RWPE2 (cell line): Measurements from ENCODE around the gene CTAG2.

Experiments used
- ATAC-seq: fragments of 200-7000 bp; cut with Tn5 transposase; 3 replicates; pipeline ENCODE4 v1.9.1; 2021; ENCODE audit warnings: low read depth
- DNase-seq: peaks from one replicate; pipeline ENCODE4 v3.0.0-alpha.2; 2020; ENCODE audit warnings: low spot score
- H3K27ac ChIP-seq: fragments of 450-650 bp; 2 replicates; pipeline ENCODE4 v1.5.1; 2017; ENCODE audit warnings: mild to moderate bottlenecking; ENCODE audit not compliant: poor library complexity, severe bottlenecking
- H3K27me3 ChIP-seq: fragments of 250-450 bp; sonication (Bioruptor Pico); 2 replicates; pipeline ENCODE4 v1.5.1; 2021; ENCODE audit warnings: mild to moderate bottlenecking, moderate library complexity; ENCODE audit not compliant: insufficient read depth, poor library complexity, severe bottlenecking
- H3K36me3 ChIP-seq: fragments of 250-450 bp; sonication (Bioruptor Pico); 2 replicates; pipeline ENCODE4 v1.5.1; 2020; ENCODE audit warnings: low read depth, mild to moderate bottlenecking, moderate library complexity
- H3K4me1 ChIP-seq: fragments of 250-450 bp; sonication (Bioruptor Pico); 2 replicates; pipeline ENCODE4 v1.5.1; 2021; ENCODE audit warnings: mild to moderate bottlenecking, moderate library complexity; ENCODE audit not compliant: insufficient read depth, poor library complexity, severe bottlenecking
- H3K4me3 ChIP-seq: fragments of 250-450 bp; sonication (Bioruptor Pico); 2 replicates; pipeline ENCODE4 v1.5.1; 2021; ENCODE audit warnings: mild to moderate bottlenecking, moderate library complexity; ENCODE audit not compliant: severe bottlenecking
- H3K9me3 ChIP-seq: fragments of 250-450 bp; sonication (Bioruptor Pico); 2 replicates; pipeline ENCODE4 v1.5.1; 2021; ENCODE audit warnings: mild to moderate bottlenecking, moderate library complexity; ENCODE audit not compliant: severe bottlenecking
- TF ChIP-seq, protein P1 (sequence below): fragments of 450-650 bp; IDR thresholded peaks from one replicate; pipeline ENCODE4 v1.5.1; 2017; ENCODE audit warnings: mild to moderate bottlenecking, moderate library complexity; ENCODE audit not compliant: poor library complexity, severe bottlenecking

The CTAG2 gene

DNA sequence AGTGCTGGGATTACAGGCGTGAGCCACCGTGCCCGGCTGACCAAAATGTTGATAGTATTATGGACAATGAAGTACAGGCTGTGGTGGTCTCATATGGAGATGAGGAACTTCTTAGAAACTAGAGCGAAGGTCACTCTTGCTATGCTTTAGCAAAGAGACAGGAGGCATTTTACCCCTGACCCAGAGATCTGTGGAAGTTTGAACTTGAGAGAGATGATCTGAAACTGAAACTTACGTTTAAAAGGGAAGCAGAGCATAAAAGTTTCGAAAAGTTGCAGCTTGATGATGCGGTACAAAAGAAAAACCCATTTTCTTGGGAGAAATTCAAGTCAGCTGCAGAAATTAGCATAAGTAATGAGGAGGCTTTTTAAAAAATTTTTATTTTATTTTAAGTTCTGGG lies 8.5 kb upstream of the CTAG2 start:
- Histone ChIP-seq H3K9me3 (no peaks in the 10 kb centered on the region), H3K27ac (no peak overlapping the region), H3K4me1 (no peaks in the 10 kb centered on the region), H3K27me3 (no peaks in the 10 kb centered on the region), H3K4me3 (no peak overlapping the region), H3K36me3 (no peaks in the 10 kb centered on the region)
- TF ChIP-seq, protein P1, sequence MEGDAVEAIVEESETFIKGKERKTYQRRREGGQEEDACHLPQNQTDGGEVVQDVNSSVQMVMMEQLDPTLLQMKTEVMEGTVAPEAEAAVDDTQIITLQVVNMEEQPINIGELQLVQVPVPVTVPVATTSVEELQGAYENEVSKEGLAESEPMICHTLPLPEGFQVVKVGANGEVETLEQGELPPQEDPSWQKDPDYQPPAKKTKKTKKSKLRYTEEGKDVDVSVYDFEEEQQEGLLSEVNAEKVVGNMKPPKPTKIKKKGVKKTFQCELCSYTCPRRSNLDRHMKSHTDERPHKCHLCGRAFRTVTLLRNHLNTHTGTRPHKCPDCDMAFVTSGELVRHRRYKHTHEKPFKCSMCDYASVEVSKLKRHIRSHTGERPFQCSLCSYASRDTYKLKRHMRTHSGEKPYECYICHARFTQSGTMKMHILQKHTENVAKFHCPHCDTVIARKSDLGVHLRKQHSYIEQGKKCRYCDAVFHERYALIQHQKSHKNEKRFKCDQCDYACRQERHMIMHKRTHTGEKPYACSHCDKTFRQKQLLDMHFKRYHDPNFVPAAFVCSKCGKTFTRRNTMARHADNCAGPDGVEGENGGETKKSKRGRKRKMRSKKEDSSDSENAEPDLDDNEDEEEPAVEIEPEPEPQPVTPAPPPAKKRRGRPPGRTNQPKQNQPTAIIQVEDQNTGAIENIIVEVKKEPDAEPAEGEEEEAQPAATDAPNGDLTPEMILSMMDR = no peak
- no peak for DNase-seq
- ATAC-seq = no peak

DNA sequence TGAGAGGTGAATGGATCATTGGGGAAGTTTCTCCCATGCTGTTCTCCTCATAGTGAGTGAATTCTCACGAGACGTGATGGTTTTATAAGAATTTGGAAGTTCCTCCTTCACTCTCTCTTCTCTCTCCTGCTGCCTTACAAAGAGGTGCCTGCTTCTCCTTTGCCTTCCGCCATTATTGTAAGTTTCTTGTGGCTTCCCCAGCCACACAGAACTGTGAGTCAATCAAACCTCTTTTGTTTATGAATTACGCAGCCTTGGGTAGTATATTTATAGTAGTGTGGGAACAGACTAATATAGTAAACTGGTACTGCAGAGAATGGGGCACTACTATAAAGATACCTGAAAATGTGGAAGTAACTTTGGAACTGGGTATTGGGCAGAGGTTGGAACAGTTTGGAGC lies 7.8 kb upstream of the CTAG2 start:
- TF ChIP-seq, protein P1 = no peak
- no peaks in the 10 kb centered on the region for H3K4me1 ChIP-seq
- DNase-seq (no peak), ATAC-seq (no peak)
- H3K27ac ChIP-seq = no peak overlapping the region
- no peaks in the 10 kb centered on the region for H3K9me3 ChIP-seq
- H3K36me3 ChIP-seq = no peaks in the 10 kb centered on the region
- H3K4me3 ChIP-seq = no peak overlapping the region
- H3K27me3 ChIP-seq = no peaks in the 10 kb centered on the region

DNA sequence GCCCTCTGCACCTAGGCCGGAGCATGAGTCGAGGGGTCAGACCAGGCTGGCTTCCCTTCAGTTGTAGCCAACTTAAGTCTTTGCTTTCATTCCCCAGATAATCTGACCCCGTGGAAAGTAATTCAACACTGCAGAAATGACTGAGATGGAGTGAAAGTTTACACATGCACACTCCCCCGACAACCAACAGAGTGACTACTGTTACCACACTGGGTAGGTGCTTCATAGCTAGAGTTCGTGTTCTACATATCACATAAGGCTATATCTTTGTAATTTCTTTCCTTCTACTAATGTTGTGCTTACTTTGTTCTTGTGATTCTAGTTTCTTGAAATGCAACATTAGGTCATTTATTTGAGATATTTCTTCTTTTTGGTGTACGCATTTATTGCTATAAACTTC lies 7.2 kb upstream of the CTAG2 start:
- no peak for ATAC-seq
- no peak overlapping the region for H3K4me3 ChIP-seq
- no peaks in the 10 kb centered on the region for H3K4me1 ChIP-seq
- DNase-seq = no peak
- no peaks in the 10 kb centered on the region for H3K36me3 ChIP-seq
- H3K9me3 ChIP-seq = no peaks in the 10 kb centered on the region
- H3K27ac ChIP-seq = no peak overlapping the region
- no peaks in the 10 kb centered on the region for H3K27me3 ChIP-seq
- TF ChIP-seq, protein P1 = no peak

DNA sequence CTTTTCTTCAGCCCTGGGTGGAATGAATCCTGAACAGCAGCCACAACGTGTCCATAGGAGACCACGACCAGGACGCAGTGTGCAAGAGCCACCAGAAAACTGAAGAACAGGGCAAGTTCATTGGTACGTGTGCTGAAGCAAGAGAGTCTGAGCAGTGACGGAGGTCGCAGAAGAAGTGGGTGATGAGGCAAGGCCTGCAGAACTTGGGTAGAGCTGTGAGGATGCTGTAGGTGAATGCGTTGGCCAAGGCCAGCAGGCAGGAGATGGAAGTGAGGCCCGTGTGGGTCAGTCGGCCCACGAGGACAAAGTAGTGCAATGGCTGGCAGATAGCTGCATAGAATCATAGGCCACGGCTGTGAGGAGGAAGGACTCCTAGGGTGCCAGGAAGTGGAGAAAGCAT lies 5.6 kb upstream of the CTAG2 start:
- Histone ChIP-seq H3K36me3 (no peaks in the 10 kb centered on the region), H3K27me3 (no peaks in the 10 kb centered on the region), H3K27ac (no peak overlapping the region), H3K9me3 (no peaks in the 10 kb centered on the region), H3K4me3 (no peak overlapping the region), H3K4me1 (no peaks in the 10 kb centered on the region)
- DNase-seq (no peak), ATAC-seq (no peak)
- TF ChIP-seq, protein P1 = no peak

DNA sequence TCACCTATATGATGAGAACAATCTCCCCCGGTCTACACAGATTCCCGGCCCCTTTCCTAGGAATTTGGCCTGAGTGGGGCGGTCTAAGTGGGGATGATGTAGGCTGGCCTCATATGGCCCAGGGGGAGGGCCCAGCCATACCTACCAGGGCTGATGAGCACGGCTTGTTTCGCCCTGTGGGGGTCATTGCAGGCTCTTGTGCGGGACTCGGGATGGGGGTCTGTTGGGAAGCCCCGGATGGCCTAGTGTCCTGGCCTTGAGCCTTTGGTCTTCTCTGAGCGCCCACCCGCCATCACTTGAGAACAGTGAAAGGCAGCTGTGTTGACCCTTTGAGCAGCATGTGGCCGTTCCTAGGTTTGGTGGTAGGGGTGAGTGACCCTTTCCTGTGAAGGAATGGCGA lies 4.8 kb upstream of the CTAG2 start:
- TF ChIP-seq, protein P1 = no peak
- Histone ChIP-seq H3K27me3 (no peaks in the 10 kb centered on the region), H3K4me1 (no peaks in the 10 kb centered on the region), H3K36me3 (no peaks in the 10 kb centered on the region), H3K4me3 (no peak overlapping the region), H3K27ac (no peak overlapping the region), H3K9me3 (no peaks in the 10 kb centered on the region)
- DNase-seq (no peak), ATAC-seq (no peak)
